GM23338 (cell line): Measurements from ENCODE around the gene APC2. TPM values are rescaled to one million over a fixed set of nuclear protein-coding genes. Genes with fewer than 3 reads are reported as not detected.

Source experiments
- ATAC-seq: fragments of 200-7000 bp; cut with Tn5 transposase; 3 replicates; pipeline ENCODE4 v1.9.1; 2020
- DNase-seq: peaks from one replicate; pipeline ENCODE4 v3.0.0-alpha.2; 2015; ENCODE audit warnings: low spot score
- H2AFZ ChIP-seq: fragments of 200-600 bp; sonication (generic); 2 replicates; pipeline ENCODE4 v1.8.0; 2016; ENCODE audit warnings: antibody characterized with exemption, mild to moderate bottlenecking, moderate library complexity
- H3F3A ChIP-seq: fragments of 200-600 bp; sonication (generic); replicated peaks from 2 replicates; pipeline ENCODE4 v1.8.0; 2017; ENCODE audit warnings: antibody characterized with exemption, mixed run types, low read depth
- H3K27ac ChIP-seq: fragments of 200-600 bp; sonication (generic); 2 replicates; pipeline ENCODE4 v1.6.1; 2016; ENCODE audit warnings: low read depth
- H3K27me3 ChIP-seq: fragments of 200-600 bp; sonication (generic); 2 replicates; pipeline ENCODE4 v1.8.0; 2016; ENCODE audit warnings: mild to moderate bottlenecking, mixed run types, moderate library complexity; ENCODE audit not compliant: insufficient read depth
- H3K36me3 ChIP-seq: fragments of 200-600 bp; sonication (generic); 2 replicates; pipeline ENCODE4 v1.8.0; 2016; ENCODE audit warnings: mild to moderate bottlenecking; ENCODE audit not compliant: insufficient read depth
- H3K4me1 ChIP-seq: fragments of 200-600 bp; sonication (generic); 2 replicates; pipeline ENCODE4 v1.8.0; 2016; ENCODE audit warnings: mild to moderate bottlenecking, moderate library complexity; ENCODE audit not compliant: insufficient read depth
- H3K4me2 ChIP-seq: fragments of 200-600 bp; sonication (generic); 2 replicates; pipeline ENCODE4 v1.7.1; 2017; ENCODE audit warnings: mixed run types
- H3K4me3 ChIP-seq: fragments of 200-600 bp; sonication (generic); 2 replicates; pipeline ENCODE4 v1.6.1; 2016; ENCODE audit warnings: mixed run types
- H3K79me2 ChIP-seq: fragments of 200-600 bp; sonication (generic); replicated peaks from 2 replicates; pipeline ENCODE4 v1.8.0; 2017; ENCODE audit warnings: mild to moderate bottlenecking; ENCODE audit not compliant: insufficient read depth
- H3K9me2 ChIP-seq: fragments of 200-600 bp; sonication (generic); 2 replicates; pipeline ENCODE4 v1.8.0; 2017; ENCODE audit not compliant: insufficient read depth
- H4K20me1 ChIP-seq: fragments of 200-600 bp; sonication (generic); replicated peaks from 2 replicates; pipeline ENCODE4 v1.8.0; 2017; ENCODE audit warnings: mild to moderate bottlenecking; ENCODE audit not compliant: insufficient read depth
- H3K27ac Mint-ChIP-seq: 2 replicates; pipeline ENCODE4 v1.8.0; 2020; ENCODE audit warnings: inconsistent platforms, mild to moderate bottlenecking, moderate library complexity, mixed read lengths
- H3K27me3 Mint-ChIP-seq: 3 replicates; pipeline ENCODE4 v1.8.0; 2022; ENCODE audit warnings: low read depth, mild to moderate bottlenecking, moderate library complexity, mixed read lengths, inconsistent platforms; ENCODE audit not compliant: insufficient read depth, poor library complexity
- H3K36me3 Mint-ChIP-seq: 3 replicates; pipeline ENCODE4 v1.8.0; 2021; ENCODE audit warnings: low read depth, mild to moderate bottlenecking, inconsistent platforms, moderate library complexity, mixed read lengths
- H3K4me1 Mint-ChIP-seq: 3 replicates; pipeline ENCODE4 v1.8.0; 2020; ENCODE audit warnings: mild to moderate bottlenecking, inconsistent platforms, mixed read lengths
- H3K4me3 Mint-ChIP-seq: 3 replicates; pipeline ENCODE4 v1.8.0; 2021; ENCODE audit warnings: moderate library complexity, mild to moderate bottlenecking, inconsistent platforms, mixed read lengths
- H3K9me3 Mint-ChIP-seq: 3 replicates; pipeline ENCODE4 v1.8.0; 2020; ENCODE audit warnings: moderate library complexity, mild to moderate bottlenecking, inconsistent platforms, mixed read lengths
- CTCF ChIP-seq, 2 experiments: fragments of 200-600 bp in 1 of 2; sonication (generic) in 1 of 2; conservative IDR thresholded peaks; 2 replicates each; pipeline versions ENCODE4 v1.5.1 to v1.6.1; 2016 to 2017; ENCODE audit warnings: antibody characterized with exemption in 2 of 2, low read depth in 2 of 2, mild to moderate bottlenecking in 2 of 2, moderate library complexity in 1 of 2
- ETS1 ChIP-seq: IDR thresholded peaks from 2 replicates; pipeline ENCODE4 v1.6.1; 2016; ENCODE audit warnings: antibody characterized with exemption
- EZH2 ChIP-seq: fragments of 200-600 bp; sonication (generic); IDR thresholded peaks from one replicate; pipeline ENCODE4 v1.8.0; 2017; ENCODE audit warnings: antibody characterized with exemption, mild to moderate bottlenecking, low read depth; ENCODE audit not compliant: unreplicated experiment
- JUNB ChIP-seq: IDR thresholded peaks from one replicate; pipeline ENCODE4 v1.6.1; 2016; ENCODE audit warnings: antibody characterized with exemption; ENCODE audit not compliant: unreplicated experiment
- NANOG ChIP-seq: IDR thresholded peaks from 2 replicates; pipeline ENCODE4 v1.6.1; 2016; ENCODE audit warnings: antibody characterized with exemption, borderline replicate concordance
- POLR2AphosphoS5 ChIP-seq: IDR thresholded peaks from 2 replicates; pipeline ENCODE4 v1.6.1; 2016; ENCODE audit warnings: antibody characterized with exemption, low read depth
- STAT1 ChIP-seq: IDR thresholded peaks from one replicate; pipeline ENCODE4 v1.6.1; 2016; ENCODE audit warnings: antibody characterized with exemption; ENCODE audit not compliant: unreplicated experiment
- ZNF114 ChIP-seq: fragments of 250-450 bp; sonication (Bioruptor Pico); IDR thresholded peaks from 2 replicates; pipeline ENCODE4 v1.5.0; 2020; ENCODE audit warnings: mild to moderate bottlenecking, moderate library complexity
- ZNF331 ChIP-seq: fragments of 250-450 bp; sonication (Bioruptor Pico); IDR thresholded peaks from 2 replicates; pipeline ENCODE4 v1.5.0; 2020; ENCODE audit warnings: low read depth, mild to moderate bottlenecking, moderate library complexity
- ZNF462 ChIP-seq: fragments of 250-450 bp; sonication (Bioruptor Pico); IDR thresholded peaks from 2 replicates; pipeline ENCODE4 v1.5.0; 2020; ENCODE audit warnings: mild to moderate bottlenecking, moderate library complexity
- polyA plus RNA-seq: library from polyadenylated mRNA; unstranded; fragments of >200 nt; fragmentation: Nextera tagmentation; extraction: Ambion mirVana; gene quantifications from 2 replicates; pipeline ENCODE4 v1.2.1, GENCODE V29; 2016
- total RNA-seq: library from RNA; depleted of rRNA; stranded (reverse); fragments of >200 nt; shearing (Covaris generic); gene quantifications from 2 replicates; pipeline ENCODE4 v1.2.3, GENCODE V29; 2014
- TF ChIP-seq, protein P1 (sequence below): IDR thresholded peaks from one replicate; pipeline ENCODE4 v1.6.1; 2018; ENCODE audit warnings: antibody characterized with exemption; ENCODE audit not compliant: unreplicated experiment

The APC2 gene
- total and polyA plus RNA-seq, 2 experiments from 2014 or later: 1.4 to 18.3 TPM

GRCh38 chr19:1516395-1516753 lies 66.5 kb downstream of the APC2 start:
- H3K27me3 Mint-ChIP-seq: peaks cover 17% of the 10 kb centered on the region
- H3F3A ChIP-seq: 0 out of 2 replicates have a peak, but pooled peaks cover 4% of the 10 kb centered on the region
- DNase-seq: peak; percentile 40
- TF ChIP-seq, protein P1, sequence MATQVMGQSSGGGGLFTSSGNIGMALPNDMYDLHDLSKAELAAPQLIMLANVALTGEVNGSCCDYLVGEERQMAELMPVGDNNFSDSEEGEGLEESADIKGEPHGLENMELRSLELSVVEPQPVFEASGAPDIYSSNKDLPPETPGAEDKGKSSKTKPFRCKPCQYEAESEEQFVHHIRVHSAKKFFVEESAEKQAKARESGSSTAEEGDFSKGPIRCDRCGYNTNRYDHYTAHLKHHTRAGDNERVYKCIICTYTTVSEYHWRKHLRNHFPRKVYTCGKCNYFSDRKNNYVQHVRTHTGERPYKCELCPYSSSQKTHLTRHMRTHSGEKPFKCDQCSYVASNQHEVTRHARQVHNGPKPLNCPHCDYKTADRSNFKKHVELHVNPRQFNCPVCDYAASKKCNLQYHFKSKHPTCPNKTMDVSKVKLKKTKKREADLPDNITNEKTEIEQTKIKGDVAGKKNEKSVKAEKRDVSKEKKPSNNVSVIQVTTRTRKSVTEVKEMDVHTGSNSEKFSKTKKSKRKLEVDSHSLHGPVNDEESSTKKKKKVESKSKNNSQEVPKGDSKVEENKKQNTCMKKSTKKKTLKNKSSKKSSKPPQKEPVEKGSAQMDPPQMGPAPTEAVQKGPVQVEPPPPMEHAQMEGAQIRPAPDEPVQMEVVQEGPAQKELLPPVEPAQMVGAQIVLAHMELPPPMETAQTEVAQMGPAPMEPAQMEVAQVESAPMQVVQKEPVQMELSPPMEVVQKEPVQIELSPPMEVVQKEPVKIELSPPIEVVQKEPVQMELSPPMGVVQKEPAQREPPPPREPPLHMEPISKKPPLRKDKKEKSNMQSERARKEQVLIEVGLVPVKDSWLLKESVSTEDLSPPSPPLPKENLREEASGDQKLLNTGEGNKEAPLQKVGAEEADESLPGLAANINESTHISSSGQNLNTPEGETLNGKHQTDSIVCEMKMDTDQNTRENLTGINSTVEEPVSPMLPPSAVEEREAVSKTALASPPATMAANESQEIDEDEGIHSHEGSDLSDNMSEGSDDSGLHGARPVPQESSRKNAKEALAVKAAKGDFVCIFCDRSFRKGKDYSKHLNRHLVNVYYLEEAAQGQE: no peak
- TF ChIP-seq EZH2 (no peak), STAT1 (no peak), NANOG (no peak), ZNF331 (CRISPR knock-in tag) (no peak), CTCF (conservative IDR thresholded peaks at IDR 0.05; ENCODE audit: low read depth in 2 of 2) (no peak), POLR2AphosphoS5 (no peak), JUNB (no peak), ZNF114 (CRISPR knock-in tag) (no peak), ZNF462 (no peak), ETS1 (no peak)
- no peaks in the 10 kb centered on the region for H3K79me2 ChIP-seq
- no peak overlapping the region for H3K4me2 ChIP-seq
- no peak overlapping the region for H3K4me3 ChIP-seq
- H3K27me3 ChIP-seq: peaks cover 4% of the 10 kb centered on the region; the same call in 1 of the 2 replicates
- no peaks in the 10 kb centered on the region for H3K36me3 ChIP-seq
- ATAC-seq: no peak
- no peak overlapping the region; the same call in 2 of the 3 replicates for H3K4me3 Mint-ChIP-seq
- H2AFZ ChIP-seq: no peak overlapping the region
- H4K20me1 ChIP-seq: no peaks in the 10 kb centered on the region; the same call in 1 of the 2 replicates
- peaks cover 5% of the 10 kb centered on the region for H3K9me3 Mint-ChIP-seq
- H3K36me3 Mint-ChIP-seq: no peaks in the 10 kb centered on the region
- H3K27ac ChIP-seq: no peak overlapping the region
- no peaks in the 10 kb centered on the region for H3K9me2 ChIP-seq
- no peak overlapping the region for H3K27ac Mint-ChIP-seq
- H3K4me1 ChIP-seq: no peaks in the 10 kb centered on the region
- no peaks in the 10 kb centered on the region for H3K4me1 Mint-ChIP-seq
